GM12878 (cell line): ENCODE data around the gene PITPNC1. TPM values are rescaled to one million over a fixed set of nuclear protein-coding genes. Genes with fewer than 3 reads are reported as not detected.

ENCODE experiments used
- ATAC-seq: fragments of 200-7000 bp; cut with Tn5 transposase; 3 replicates; pipeline ENCODE4 v1.9.1; 2020; ENCODE audit warnings: mild to moderate bottlenecking, moderate library complexity
- BruUV-seq: library from RNA; stranded (reverse); fragments of 400-500 nt; replicated peaks from 2 replicates; lab custom pipeline; 2021; lab: Mats Ljungman, UMichigan
- CTCF ChIA-PET: fragments of 300-600 bp; sonication (Branson Sonifier 250); formaldehyde crosslinking; extraction: SDS; loops from one replicate; lab custom pipeline; 2021; ENCODE audit warnings: inconsistent platforms; lab: Yijun Ruan, JAX
- POLR2A ChIA-PET: fragments of 350-600 bp; formaldehyde crosslinking; extraction: SDS; loops from one replicate; lab custom pipeline; 2021; ENCODE audit warnings: inconsistent platforms; lab: Charles Lee
- RAD21 ChIA-PET: fragments of 300-600 bp; sonication (Branson Sonifier 250); formaldehyde crosslinking; loops from one replicate; lab custom pipeline; 2023; ENCODE audit warnings: antibody characterized with exemption; ENCODE audit not compliant: unreplicated experiment; lab: Charles Lee
- SMC1A ChIA-PET: fragments of 300-600 bp; sonication (Branson Sonifier 250); formaldehyde crosslinking; loops from one replicate; lab custom pipeline; 2023; ENCODE audit not compliant: unreplicated experiment, uncharacterized antibody; lab: Charles Lee
- DNase-seq: peaks from one replicate; pipeline ENCODE4 v3.0.0-alpha.2; 2011; ENCODE audit warnings: low read depth, low spot score
- FAIRE-seq: peaks from 3 replicates; lab custom pipeline; 2011; peaks lifted over from hg19 to GRCh38; lab: Jason Lieb, UNC
- H2AFZ ChIP-seq: 2 replicates; pipeline ENCODE4 v1.6.0; 2011; ENCODE audit warnings: low read depth, low read length, control low read depth; ENCODE audit not compliant: control insufficient read depth
- H3K27ac ChIP-seq: 2 replicates; pipeline ENCODE4 v1.5.1; 2011; ENCODE audit warnings: control low read depth; ENCODE audit not compliant: control insufficient read depth, insufficient read depth
- H3K27me3 ChIP-seq, 2 experiments: replicated peaks in 1 of 2; 2 replicates each; pipeline versions ENCODE4 v1.6.0 to v1.6.1; 2011; ENCODE audit warnings: low read length in 1 of 2; ENCODE audit not compliant: control insufficient read depth in 2 of 2, insufficient read depth in 2 of 2
- H3K36me3 ChIP-seq, 2 experiments: 2 replicates each; pipeline ENCODE4 v1.5.1; 2011; ENCODE audit warnings: low read length in 1 of 2; ENCODE audit not compliant: control insufficient read depth in 2 of 2, insufficient read depth in 2 of 2
- H3K4me1 ChIP-seq: 2 replicates; pipeline ENCODE4 v1.6.1; 2011; ENCODE audit warnings: mild to moderate bottlenecking, low read length, moderate library complexity, mixed read lengths; ENCODE audit not compliant: control insufficient read depth, insufficient read depth
- H3K4me2 ChIP-seq: 2 replicates; pipeline ENCODE4 v1.6.0; 2011; ENCODE audit warnings: control low read depth; ENCODE audit not compliant: control insufficient read depth, insufficient read depth
- H3K4me3 ChIP-seq: fragments of 200-600 bp; sonication (generic); 2 replicates; pipeline ENCODE4 v1.5.1; 2016
- H3K79me2 ChIP-seq: 2 replicates; pipeline ENCODE4 v1.6.0; 2011; ENCODE audit warnings: low read length; ENCODE audit not compliant: control insufficient read depth, insufficient read depth
- H3K9ac ChIP-seq: 2 replicates; pipeline ENCODE4 v1.8.0; 2011; ENCODE audit warnings: low read length, control low read depth, mixed read lengths; ENCODE audit not compliant: control insufficient read depth, insufficient read depth
- H3K9me3 ChIP-seq: replicated peaks from 3 replicates; pipeline ENCODE4 v1.5.1; 2011; ENCODE audit warnings: mild to moderate bottlenecking, low read length; ENCODE audit not compliant: control insufficient read depth, insufficient read depth
- H4K20me1 ChIP-seq: 2 replicates; pipeline ENCODE4 v1.6.0; 2011; ENCODE audit not compliant: control insufficient read depth, insufficient read depth
- ATF2 ChIP-seq: IDR thresholded peaks from 2 replicates; pipeline ENCODE4 v1.6.1; 2012; ENCODE audit warnings: low read length, inconsistent platforms
- BMI1 ChIP-seq: fragments of 450-650 bp; IDR thresholded peaks from 2 replicates; pipeline ENCODE4 v1.6.1; 2016; ENCODE audit warnings: mild to moderate bottlenecking, moderate library complexity, borderline replicate concordance
- CREB1 ChIP-seq: IDR thresholded peaks from 2 replicates; pipeline ENCODE4 v1.6.1; 2012; ENCODE audit warnings: low read depth, mild to moderate bottlenecking, inconsistent platforms
- EED ChIP-seq: sonication (generic); IDR thresholded peaks from 2 replicates; pipeline ENCODE4 v1.6.1; 2016; ENCODE audit warnings: antibody characterized with exemption, low read depth
- ESRRA ChIP-seq: IDR thresholded peaks from 2 replicates; pipeline ENCODE4 v1.6.1; 2012; ENCODE audit warnings: mild to moderate bottlenecking, low read length, improper control_type of control experiment
- JUNB ChIP-seq: IDR thresholded peaks from 2 replicates; pipeline ENCODE4 v1.6.1; 2016; ENCODE audit warnings: antibody characterized with exemption, mild to moderate bottlenecking
- KDM1A ChIP-seq: fragments of 200-600 bp; sonication (generic); IDR thresholded peaks from 2 replicates; pipeline ENCODE4 v1.6.1; 2016; ENCODE audit warnings: borderline replicate concordance
- NBN ChIP-seq: fragments of 450-650 bp; IDR thresholded peaks from 2 replicates; pipeline ENCODE4 v1.6.1; 2016
- NFIC ChIP-seq: IDR thresholded peaks from 2 replicates; pipeline ENCODE4 v1.6.1; 2012; ENCODE audit warnings: low read depth, mild to moderate bottlenecking, inconsistent platforms, low read length, moderate library complexity
- SKIL ChIP-seq: fragments of 450-650 bp; IDR thresholded peaks from 2 replicates; pipeline ENCODE4 v1.6.1; 2017; ENCODE audit warnings: mild to moderate bottlenecking, low read depth, inconsistent platforms; ENCODE audit not compliant: poor library complexity, severe bottlenecking
- SREBF2 ChIP-seq: IDR thresholded peaks from 2 replicates; pipeline ENCODE4 v1.6.1; 2012; ENCODE audit warnings: mild to moderate bottlenecking, low read length
- TCF7 ChIP-seq: IDR thresholded peaks from 2 replicates; pipeline ENCODE4 v1.6.1; 2014; ENCODE audit warnings: antibody characterized with exemption, borderline replicate concordance
- YY1 ChIP-seq: IDR thresholded peaks from 2 replicates; pipeline ENCODE4 v1.6.1; 2011; ENCODE audit warnings: low read depth, mild to moderate bottlenecking, low read length
- ZBTB33 ChIP-seq: fragments of 450-650 bp; IDR thresholded peaks from 2 replicates; pipeline ENCODE4 v1.6.1; 2017; ENCODE audit warnings: mild to moderate bottlenecking
- ZNF24 ChIP-seq: fragments of 450-650 bp; IDR thresholded peaks from 2 replicates; pipeline ENCODE4 v1.6.1; 2017; ENCODE audit warnings: antibody characterized with exemption, mild to moderate bottlenecking
- ZNF384 ChIP-seq: IDR thresholded peaks from 2 replicates; pipeline ENCODE4 v1.6.1; 2012; ENCODE audit warnings: low read depth, mild to moderate bottlenecking, low read length, improper control_type of control experiment, borderline replicate concordance
- WGBS: methylation state at CpG from one replicate; pipeline ENCODE4 v1.1.6; 2016; ENCODE audit warnings: low lambda C conversion rate; ENCODE audit not compliant: insufficient replicate concordance, insufficient coverage; ENCODE audit errors: missing lambda C conversion rate; 5-methylcytosine and 5-hydroxymethylcytosine counted together
- in situ Hi-C: fragments of 300-500 bp; cut with MboI; formaldehyde crosslinking; loops from 9 replicates; pipeline ENCODE4 v1.14.3; 2018; ENCODE audit warnings: mixed read lengths
- intact Hi-C: fragments of 100-400 bp; cut with micrococcal nuclease; formaldehyde crosslinking; loops from one replicate; pipeline ENCODE4 v1.14.2; 2022; ENCODE audit not compliant: unreplicated experiment
- polyA plus RNA-seq, 11 experiments: library from polyadenylated mRNA; depleted of rRNA in 4 of 11; unstranded in 6 of 11; stranded (reverse) in 5 of 11; fragments of >200 nt; fragmentation: Nextera tagmentation in 4 of 11; fragmentation: Illumina TruSeq in 1 of 11; extraction: Ambion mirVana in 4 of 11; extraction: Trizol in 1 of 11; gene quantifications; 1 replicate in 1 of 11; 2 replicates in 10 of 11; pipeline versions ENCODE4 v1.2.1 to v1.2.3, GENCODE V29; 2011 to 2016; ENCODE audit warnings: inconsistent platforms in 2 of 11, missing spikeins in 2 of 11, low read depth in 1 of 11
- total RNA-seq, 4 experiments: library from RNA; depleted of rRNA in 3 of 4; stranded (reverse); fragments of >200 nt in 3 of 4; fragmentation: Illumina TruSeq in 1 of 4; extraction: Trizol in 1 of 4; gene quantifications; 2 replicates each; pipeline versions ENCODE4 v1.2.1 to v1.2.3, GENCODE V29; 2013 to 2021

Gene PITPNC1
- total and polyA plus RNA-seq, 10 of the 15 experiments (the other 5 are each of a cell fraction or from before 2014, with no cell fraction given) = 12.2 to 62.4 (median 47.3) TPM

- POLR2A ChIA-PET = interaction anchor here (1.1 to 1.3 kb wide), 2 partner anchors 9 to 32 kb away, joined by 3 to 4 read pairs; no protein-coding TSS in a partner anchor
- 8% methylated on average over 7 of the region's 7 CpGs for WGBS
- TF ChIP-seq JUNB = peak; percentile 6; the same call in 1 of the 2 replicates
- TF ChIP-seq TCF7 = peak; percentile 69
- no peak for TF ChIP-seq SKIL
- TF ChIP-seq YY1 = no peak
- peak; percentile 16; the same call in 1 of the 2 replicates for TF ChIP-seq ZNF384
- no peak for TF ChIP-seq KDM1A
- no peak for TF ChIP-seq NBN
- TF ChIP-seq ATF2 = no peak
- no peak for TF ChIP-seq BMI1
- peak; percentile 84; the same call in 1 of the 2 replicates for TF ChIP-seq ZBTB33
- TF ChIP-seq ESRRA = no peak
- peak; percentile 57 for TF ChIP-seq EED
- TF ChIP-seq NFIC = peak; percentile 41
- no peak for TF ChIP-seq ZNF24
- no peak for TF ChIP-seq SREBF2
- TF ChIP-seq CREB1 = no peak
Measured at GRCh38 chr17:67613961-67614360, 236.9 kb downstream of the PITPNC1 start.

More at GRCh38 chr17:67613961-67614360, 236.9 kb downstream of the PITPNC1 start:
- intact Hi-C loops = no loop called here
- peaks cover 7% of the 10 kb centered on the region for H3K4me1 ChIP-seq
- RAD21 ChIA-PET = interaction anchor here (1.2 kb wide), 1 partner anchor 14 kb away, joined by 4 read pairs; no protein-coding TSS in a partner anchor
- H3K36me3 ChIP-seq = peaks cover 0 to 3% of the 10 kb centered on the region in 2 experiments; a peak in 1 of 4 replicates
- peak overlapping the region; percentile 29; the same call in 1 of the 2 replicates for H2AFZ ChIP-seq
- peak overlapping the region; percentile 15; the same call in 1 of the 2 replicates for H3K4me2 ChIP-seq
- ATAC-seq (peak; percentile 45; the same call in 2 of the 3 replicates), FAIRE-seq (peak; percentile 18), DNase-seq (no peak)
- H4K20me1 ChIP-seq = no peaks in the 10 kb centered on the region
- CTCF ChIA-PET = interaction anchor here (0.7 to 1.0 kb wide), 2 partner anchors 36 to 239 kb away, joined by 3 to 5 read pairs; no protein-coding TSS in a partner anchor
- SMC1A ChIA-PET = interaction anchor here (0.8 kb wide), 1 partner anchor 33 kb away, joined by 3 read pairs; no protein-coding TSS in a partner anchor
- no TSS peak for BruUV-seq
- in situ Hi-C loops = no loop called here
- 0 out of 2 replicates have a peak overlapping the region, but pooled peaks have one; percentile 15 for H3K9ac ChIP-seq
- H3K9me3 ChIP-seq = no peaks in the 10 kb centered on the region
- H3K27ac ChIP-seq = peak overlapping the region; percentile 69
- no peaks in the 10 kb centered on the region for H3K79me2 ChIP-seq
- H3K27me3 ChIP-seq = no peaks in the 10 kb centered on the region
- no peak overlapping the region for H3K4me3 ChIP-seq
